LNCAP (cell line): ENCODE results near the gene KIAA1671.

Experiments used
- TF ChIP-seq, protein P1 (sequence below): fragments of 450-650 bp; IDR thresholded peaks from 2 replicates; pipeline ENCODE4 v1.5.1; 2017; ENCODE audit warnings: mild to moderate bottlenecking

Gene KIAA1671

DNA sequence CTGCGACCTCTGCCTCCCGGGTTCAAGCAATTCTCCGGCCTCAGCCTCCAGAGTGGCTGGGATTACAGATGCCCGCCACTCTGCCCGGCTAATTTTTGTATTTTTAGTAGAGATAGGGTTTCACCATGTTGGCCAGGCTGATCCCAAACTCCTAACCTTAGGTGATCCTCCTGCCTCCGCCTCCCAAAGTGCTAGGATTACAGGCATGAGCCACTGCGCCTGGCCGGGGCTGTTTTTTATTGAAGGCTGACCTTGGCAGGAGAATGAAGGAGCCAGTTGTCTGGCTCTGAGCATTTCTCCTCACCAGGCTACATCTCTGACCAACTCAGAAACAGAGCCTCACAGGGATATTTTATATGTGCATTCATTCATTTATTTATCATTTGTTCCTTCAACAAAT is 2.3 kb downstream of the KIAA1671 start:
- TF ChIP-seq, protein P1, sequence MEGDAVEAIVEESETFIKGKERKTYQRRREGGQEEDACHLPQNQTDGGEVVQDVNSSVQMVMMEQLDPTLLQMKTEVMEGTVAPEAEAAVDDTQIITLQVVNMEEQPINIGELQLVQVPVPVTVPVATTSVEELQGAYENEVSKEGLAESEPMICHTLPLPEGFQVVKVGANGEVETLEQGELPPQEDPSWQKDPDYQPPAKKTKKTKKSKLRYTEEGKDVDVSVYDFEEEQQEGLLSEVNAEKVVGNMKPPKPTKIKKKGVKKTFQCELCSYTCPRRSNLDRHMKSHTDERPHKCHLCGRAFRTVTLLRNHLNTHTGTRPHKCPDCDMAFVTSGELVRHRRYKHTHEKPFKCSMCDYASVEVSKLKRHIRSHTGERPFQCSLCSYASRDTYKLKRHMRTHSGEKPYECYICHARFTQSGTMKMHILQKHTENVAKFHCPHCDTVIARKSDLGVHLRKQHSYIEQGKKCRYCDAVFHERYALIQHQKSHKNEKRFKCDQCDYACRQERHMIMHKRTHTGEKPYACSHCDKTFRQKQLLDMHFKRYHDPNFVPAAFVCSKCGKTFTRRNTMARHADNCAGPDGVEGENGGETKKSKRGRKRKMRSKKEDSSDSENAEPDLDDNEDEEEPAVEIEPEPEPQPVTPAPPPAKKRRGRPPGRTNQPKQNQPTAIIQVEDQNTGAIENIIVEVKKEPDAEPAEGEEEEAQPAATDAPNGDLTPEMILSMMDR, result no peak

DNA sequence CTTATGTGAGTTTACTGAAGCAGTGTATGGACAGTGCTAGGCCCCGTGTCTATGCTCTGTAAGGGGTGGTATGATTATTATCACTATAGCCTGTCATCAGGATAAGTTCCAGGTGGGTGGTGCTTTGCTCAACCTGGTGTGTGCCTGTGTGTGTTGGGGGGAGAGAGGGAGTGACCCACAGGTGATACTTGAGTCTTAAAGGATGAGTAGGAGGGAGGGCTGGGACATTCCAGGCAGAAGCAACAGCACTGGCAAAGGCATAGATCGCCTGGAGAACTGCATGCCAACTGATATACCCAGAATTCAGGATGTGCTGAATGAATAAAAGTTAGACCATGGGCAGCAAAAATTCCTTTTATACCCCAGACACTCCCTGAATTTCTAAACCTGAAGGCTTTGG is 4.5 kb downstream of the KIAA1671 start:
- TF ChIP-seq, protein P1, result no peak

DNA sequence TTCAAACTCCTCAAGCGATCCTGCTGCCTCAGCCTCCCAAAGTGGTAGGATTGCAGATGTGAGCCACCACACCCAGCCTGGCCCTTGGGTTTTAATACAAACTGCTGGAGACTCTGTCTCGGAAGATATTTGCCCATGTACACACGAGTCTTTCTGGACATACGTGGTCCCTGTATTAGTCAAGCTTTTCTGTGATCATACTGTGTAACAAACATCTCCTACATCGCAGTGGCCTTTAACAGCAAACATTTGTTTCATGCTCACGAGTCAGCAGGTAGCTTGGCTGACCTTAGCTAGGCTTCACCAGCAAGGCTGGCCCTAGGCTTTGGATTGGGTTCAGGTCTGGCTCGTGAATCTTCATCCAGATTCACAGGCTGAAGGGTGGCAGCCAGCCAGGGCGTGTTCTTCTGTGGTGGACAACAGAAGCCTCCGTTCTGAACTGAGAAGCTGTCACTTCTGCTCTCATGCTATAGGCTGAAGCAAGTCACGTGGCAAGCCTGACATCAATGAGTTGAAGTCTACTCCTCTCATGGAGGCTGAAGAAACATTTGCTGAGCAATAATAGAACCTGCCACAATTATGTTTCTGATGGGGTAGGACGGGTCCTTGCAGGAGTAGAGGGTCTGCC is 8.8 kb downstream of the KIAA1671 start:
- TF ChIP-seq, protein P1, result no peak

DNA sequence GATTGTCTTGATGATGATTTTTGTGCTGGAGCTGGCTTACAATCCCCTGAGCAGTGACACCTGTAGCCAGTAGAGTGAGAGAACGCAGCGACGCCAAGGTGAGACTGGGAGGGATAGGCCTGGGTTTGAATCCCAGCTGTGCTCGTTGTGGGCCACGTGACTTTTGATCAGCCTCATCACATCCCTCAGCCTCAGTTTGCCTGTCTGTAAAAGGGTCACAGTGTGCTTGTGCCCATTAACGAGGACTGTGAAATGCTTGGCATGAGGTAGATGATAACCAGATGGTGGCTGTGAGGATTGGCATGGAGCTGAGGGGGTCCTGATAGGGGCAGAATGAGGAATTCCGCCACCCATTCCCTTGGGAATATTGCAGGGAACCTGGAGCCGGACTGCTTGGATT is 9.6 kb downstream of the KIAA1671 start:
- TF ChIP-seq, protein P1, result no peak

DNA sequence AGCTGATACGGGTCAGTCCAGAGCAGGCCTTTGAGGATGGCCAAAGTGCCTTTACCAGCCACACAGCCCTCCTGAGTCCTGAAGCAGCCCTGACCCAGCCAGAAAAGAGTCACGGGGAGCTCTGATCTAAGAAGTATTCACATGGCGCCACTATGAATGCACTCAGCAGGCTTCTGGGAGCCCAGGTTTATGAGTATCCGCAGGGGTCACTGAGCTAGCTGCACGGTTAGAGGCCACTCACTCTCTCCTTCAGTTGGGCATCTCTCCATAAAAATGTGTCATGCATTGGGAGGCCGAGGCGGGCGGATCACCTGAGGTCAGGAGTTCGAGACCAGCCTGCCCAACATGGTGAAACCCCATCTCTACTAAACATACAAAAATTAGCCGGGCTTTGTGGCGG is 10.3 kb downstream of the KIAA1671 start:
- TF ChIP-seq, protein P1, result no peak

DNA sequence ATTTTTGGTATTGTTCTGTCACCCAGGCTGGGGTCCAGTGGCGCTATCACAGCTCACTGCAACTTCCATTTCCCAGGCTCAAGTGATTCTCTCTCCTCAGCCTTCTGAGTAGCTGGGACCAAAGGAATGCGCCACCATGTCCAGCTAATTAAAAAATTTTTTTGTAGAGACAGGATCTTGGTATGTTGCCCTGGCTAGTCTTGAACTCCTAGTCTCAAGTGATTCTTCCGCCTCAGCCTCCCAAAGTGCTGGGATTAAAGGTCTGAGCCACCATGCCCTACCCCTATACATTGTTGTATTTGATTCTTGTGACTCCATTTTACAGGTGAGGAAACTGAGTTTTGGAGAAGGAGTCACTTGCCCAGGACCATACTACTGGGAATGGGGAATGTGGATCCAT is 11.9 kb downstream of the KIAA1671 start:
- TF ChIP-seq, protein P1, result no peak

DNA sequence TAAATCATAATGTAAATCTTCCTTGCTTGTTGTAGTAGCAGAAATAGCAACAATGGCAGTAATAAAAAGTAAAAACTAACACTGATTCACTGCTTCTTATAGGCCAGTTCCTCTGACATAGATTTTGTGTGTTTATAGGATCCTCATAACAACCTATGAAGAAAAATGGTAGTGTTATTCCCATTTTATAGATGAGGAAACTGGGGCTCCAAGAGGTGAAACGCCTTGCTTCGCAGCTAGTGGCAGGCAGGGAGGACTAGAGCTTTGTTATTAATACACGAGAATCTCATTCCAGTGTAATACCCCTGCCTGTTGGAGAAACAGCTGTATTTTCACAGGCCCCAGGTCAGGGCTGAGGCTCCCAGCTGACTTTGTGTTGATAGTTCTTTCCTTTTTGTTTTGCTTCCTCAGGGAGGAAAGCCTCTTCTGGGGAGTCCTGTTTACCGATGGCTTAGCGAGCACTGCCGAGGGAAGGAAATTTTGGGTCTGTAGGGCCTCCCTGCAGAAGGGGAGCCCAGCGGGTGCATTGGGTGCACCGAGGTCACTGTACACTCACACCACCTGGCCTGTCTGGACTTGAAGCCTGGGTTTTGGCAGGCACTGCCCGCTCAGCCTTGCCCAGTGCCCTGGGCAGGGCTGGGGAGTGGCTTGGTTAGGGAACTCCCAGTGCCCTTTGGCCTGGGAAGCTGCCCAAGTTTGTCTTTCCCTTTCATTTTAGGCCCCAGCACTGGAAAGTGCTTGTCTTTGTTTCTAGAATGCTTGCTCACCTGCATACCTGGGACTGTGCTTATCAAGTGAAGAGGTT is 13.5 kb downstream of the KIAA1671 start:
- TF ChIP-seq, protein P1, result no peak
